HL-60 (cell line): ENCODE results near the gene MIAT.

Experiments
- GABPA ChIP-seq: IDR thresholded peaks from 2 replicates; pipeline ENCODE4 v1.6.1; 2012; ENCODE audit warnings: low read depth
- POLR2AphosphoS5 ChIP-seq: IDR thresholded peaks from 2 replicates; pipeline ENCODE4 v1.6.1; 2012; ENCODE audit warnings: low read depth
- TF ChIP-seq, protein P1 (sequence below): IDR thresholded peaks from 2 replicates; pipeline ENCODE4 v1.6.1; 2012; ENCODE audit warnings: low read depth; ENCODE audit not compliant: insufficient replicate concordance
- TF ChIP-seq, protein P2 (sequence below): IDR thresholded peaks from one replicate; pipeline ENCODE4 v1.5.1; 2011; ENCODE audit warnings: low read length, control low read depth, inconsistent platforms; ENCODE audit not compliant: insufficient read depth

DNA sequence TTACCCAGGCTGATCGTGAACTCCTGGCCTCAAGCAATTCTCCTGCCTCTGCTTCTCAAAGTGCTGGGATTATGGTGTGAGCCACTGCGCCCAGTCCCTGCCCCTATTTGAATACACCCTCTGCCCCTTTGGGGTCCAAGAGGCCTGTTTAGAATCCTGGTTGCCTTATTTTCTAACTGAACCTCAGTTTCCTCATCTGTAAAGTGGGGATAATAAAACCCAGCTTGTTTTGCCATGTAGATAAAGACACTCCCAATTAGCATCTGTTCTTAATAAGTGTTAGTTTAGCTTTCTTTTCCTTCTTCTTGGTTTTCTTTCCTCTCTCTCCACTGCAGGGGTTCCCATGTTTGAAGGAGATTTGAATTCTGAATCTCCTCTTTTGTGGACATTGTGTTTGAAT, 4.8 kb downstream of the MIAT start:
- TF ChIP-seq, protein P1, sequence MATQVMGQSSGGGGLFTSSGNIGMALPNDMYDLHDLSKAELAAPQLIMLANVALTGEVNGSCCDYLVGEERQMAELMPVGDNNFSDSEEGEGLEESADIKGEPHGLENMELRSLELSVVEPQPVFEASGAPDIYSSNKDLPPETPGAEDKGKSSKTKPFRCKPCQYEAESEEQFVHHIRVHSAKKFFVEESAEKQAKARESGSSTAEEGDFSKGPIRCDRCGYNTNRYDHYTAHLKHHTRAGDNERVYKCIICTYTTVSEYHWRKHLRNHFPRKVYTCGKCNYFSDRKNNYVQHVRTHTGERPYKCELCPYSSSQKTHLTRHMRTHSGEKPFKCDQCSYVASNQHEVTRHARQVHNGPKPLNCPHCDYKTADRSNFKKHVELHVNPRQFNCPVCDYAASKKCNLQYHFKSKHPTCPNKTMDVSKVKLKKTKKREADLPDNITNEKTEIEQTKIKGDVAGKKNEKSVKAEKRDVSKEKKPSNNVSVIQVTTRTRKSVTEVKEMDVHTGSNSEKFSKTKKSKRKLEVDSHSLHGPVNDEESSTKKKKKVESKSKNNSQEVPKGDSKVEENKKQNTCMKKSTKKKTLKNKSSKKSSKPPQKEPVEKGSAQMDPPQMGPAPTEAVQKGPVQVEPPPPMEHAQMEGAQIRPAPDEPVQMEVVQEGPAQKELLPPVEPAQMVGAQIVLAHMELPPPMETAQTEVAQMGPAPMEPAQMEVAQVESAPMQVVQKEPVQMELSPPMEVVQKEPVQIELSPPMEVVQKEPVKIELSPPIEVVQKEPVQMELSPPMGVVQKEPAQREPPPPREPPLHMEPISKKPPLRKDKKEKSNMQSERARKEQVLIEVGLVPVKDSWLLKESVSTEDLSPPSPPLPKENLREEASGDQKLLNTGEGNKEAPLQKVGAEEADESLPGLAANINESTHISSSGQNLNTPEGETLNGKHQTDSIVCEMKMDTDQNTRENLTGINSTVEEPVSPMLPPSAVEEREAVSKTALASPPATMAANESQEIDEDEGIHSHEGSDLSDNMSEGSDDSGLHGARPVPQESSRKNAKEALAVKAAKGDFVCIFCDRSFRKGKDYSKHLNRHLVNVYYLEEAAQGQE: no peak
- TF ChIP-seq, protein P2, sequence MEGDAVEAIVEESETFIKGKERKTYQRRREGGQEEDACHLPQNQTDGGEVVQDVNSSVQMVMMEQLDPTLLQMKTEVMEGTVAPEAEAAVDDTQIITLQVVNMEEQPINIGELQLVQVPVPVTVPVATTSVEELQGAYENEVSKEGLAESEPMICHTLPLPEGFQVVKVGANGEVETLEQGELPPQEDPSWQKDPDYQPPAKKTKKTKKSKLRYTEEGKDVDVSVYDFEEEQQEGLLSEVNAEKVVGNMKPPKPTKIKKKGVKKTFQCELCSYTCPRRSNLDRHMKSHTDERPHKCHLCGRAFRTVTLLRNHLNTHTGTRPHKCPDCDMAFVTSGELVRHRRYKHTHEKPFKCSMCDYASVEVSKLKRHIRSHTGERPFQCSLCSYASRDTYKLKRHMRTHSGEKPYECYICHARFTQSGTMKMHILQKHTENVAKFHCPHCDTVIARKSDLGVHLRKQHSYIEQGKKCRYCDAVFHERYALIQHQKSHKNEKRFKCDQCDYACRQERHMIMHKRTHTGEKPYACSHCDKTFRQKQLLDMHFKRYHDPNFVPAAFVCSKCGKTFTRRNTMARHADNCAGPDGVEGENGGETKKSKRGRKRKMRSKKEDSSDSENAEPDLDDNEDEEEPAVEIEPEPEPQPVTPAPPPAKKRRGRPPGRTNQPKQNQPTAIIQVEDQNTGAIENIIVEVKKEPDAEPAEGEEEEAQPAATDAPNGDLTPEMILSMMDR: no peak
- TF ChIP-seq POLR2AphosphoS5: no peak
- no peak for TF ChIP-seq GABPA
